ENCODE measurements around the gene AOPEP.

DNA sequence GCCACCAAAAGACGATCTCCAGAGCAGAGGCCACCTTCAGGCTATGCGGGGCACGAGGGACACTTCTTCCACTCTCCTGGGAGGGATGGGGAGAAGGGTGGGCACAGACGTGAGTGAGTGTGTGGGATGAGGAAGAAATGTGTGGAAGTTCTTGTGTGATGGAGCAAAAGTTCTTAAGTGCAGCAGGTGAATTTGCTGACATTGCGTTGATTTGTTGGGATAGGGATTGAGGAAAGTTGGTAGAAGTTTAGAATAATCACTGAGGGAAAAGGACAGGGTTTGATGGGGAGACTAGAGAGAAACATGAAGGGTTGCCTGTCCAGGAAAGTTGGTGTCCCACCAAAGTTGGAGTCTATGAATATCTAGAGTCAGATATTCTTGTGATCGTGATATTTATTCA is 2.2 kb downstream of the AOPEP start:
- TF ChIP-seq, protein P1, sequence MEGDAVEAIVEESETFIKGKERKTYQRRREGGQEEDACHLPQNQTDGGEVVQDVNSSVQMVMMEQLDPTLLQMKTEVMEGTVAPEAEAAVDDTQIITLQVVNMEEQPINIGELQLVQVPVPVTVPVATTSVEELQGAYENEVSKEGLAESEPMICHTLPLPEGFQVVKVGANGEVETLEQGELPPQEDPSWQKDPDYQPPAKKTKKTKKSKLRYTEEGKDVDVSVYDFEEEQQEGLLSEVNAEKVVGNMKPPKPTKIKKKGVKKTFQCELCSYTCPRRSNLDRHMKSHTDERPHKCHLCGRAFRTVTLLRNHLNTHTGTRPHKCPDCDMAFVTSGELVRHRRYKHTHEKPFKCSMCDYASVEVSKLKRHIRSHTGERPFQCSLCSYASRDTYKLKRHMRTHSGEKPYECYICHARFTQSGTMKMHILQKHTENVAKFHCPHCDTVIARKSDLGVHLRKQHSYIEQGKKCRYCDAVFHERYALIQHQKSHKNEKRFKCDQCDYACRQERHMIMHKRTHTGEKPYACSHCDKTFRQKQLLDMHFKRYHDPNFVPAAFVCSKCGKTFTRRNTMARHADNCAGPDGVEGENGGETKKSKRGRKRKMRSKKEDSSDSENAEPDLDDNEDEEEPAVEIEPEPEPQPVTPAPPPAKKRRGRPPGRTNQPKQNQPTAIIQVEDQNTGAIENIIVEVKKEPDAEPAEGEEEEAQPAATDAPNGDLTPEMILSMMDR (IDR thresholded peaks at IDR 0.05): no peak
- no peak for TF ChIP-seq POLR2A (IDR thresholded peaks at IDR 0.05)

Measured in gastroesophageal sphincter (tissue), 3 donors.